Thyroid gland (tissue), 4 donors: Measurements from ENCODE around the gene MLNR.

Experiments used
- CTCF ChIP-seq, 6 experiments: fragments of 200-600 bp in 3 of 6; fragments of 450-650 bp in 3 of 6; sonication (generic) in 3 of 6; IDR thresholded peaks; one replicate each; pipeline ENCODE4 v1.5.1; 2016 to 2019; ENCODE audit warnings: antibody characterized with exemption in 6 of 6, mild to moderate bottlenecking in 2 of 6, inconsistent platforms in 1 of 6, moderate library complexity in 1 of 6
- POLR2A ChIP-seq, 2 donors: fragments of 450-650 bp; IDR thresholded peaks; one replicate each; pipeline ENCODE4 v1.6.1; 2017; ENCODE audit warnings: antibody characterized with exemption in 2 of 2, mild to moderate bottlenecking in 2 of 2, moderate library complexity in 1 of 2

DNA sequence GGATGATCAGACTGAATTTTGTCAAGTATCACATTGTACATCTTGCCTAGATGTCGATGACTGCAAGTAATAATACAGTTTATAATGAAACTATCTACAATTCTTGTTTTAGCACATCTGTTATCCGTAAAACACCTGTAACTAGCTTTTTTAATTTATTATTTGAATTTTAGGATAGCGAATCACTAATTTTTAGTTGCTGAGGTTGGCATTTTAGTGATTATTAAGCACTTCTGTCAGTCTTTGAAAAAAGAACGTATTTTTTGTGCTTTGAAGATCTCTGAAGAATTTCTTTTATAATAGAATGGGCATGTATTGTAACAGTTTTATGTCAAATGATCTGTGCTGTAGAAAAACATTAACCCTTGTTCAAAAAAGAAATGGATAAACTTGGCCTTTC lies 11.5 kb upstream of the MLNR start:
- no peak for TF ChIP-seq CTCF (IDR thresholded peaks at IDR 0.05)
- no peak for TF ChIP-seq POLR2A (IDR thresholded peaks at IDR 0.05)
